Measurements from ENCODE around the gene ZNF197.

DNA sequence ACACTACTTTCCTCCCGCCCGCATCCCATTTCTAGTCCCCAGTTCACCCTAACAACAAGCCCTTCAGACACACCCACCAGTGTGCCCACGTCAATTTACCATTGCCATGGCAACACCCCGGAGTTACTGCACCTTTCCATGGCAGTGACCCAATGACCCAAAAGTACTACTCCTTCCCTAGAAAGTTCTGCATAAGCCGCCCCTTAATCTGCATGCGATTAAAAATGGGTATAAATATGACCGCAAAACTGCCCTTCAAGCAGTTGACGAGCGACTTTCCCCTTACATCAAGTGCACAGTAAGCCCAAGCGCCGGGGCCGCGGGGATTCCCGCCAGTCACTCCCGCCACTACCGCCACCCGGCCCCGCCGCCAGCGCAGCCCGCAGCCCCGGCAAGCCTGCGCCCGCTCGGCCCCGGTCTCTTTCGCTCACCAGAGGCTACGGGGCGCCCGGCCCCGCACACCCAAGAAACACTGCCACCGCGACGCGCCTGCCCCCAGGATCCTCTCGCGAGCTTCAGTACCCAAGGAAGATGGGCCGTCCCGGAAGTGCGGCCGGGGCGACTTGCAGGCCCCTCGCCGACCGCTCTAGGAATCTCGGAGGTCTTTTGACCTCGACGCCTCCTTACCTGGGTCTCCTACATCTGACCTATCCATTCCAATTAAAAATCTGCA is 60.4 kb downstream of the ZNF197 start:
- TF ChIP-seq, protein P1, sequence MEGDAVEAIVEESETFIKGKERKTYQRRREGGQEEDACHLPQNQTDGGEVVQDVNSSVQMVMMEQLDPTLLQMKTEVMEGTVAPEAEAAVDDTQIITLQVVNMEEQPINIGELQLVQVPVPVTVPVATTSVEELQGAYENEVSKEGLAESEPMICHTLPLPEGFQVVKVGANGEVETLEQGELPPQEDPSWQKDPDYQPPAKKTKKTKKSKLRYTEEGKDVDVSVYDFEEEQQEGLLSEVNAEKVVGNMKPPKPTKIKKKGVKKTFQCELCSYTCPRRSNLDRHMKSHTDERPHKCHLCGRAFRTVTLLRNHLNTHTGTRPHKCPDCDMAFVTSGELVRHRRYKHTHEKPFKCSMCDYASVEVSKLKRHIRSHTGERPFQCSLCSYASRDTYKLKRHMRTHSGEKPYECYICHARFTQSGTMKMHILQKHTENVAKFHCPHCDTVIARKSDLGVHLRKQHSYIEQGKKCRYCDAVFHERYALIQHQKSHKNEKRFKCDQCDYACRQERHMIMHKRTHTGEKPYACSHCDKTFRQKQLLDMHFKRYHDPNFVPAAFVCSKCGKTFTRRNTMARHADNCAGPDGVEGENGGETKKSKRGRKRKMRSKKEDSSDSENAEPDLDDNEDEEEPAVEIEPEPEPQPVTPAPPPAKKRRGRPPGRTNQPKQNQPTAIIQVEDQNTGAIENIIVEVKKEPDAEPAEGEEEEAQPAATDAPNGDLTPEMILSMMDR (IDR thresholded peaks at IDR 0.05; ENCODE audit: extremely low read depth in 1 of 2, insufficient read depth in 1 of 2, low read depth in 1 of 2, low read length in 2 of 2), result no peak
- no peak for TF ChIP-seq POLR2A (IDR thresholded peaks at IDR 0.05; ENCODE audit: low read depth, low read length)

Data from endothelial cell of umbilical vein (primary cell).